ENCODE measurements around the gene P2RX6. TPM values are rescaled to one million over a fixed set of nuclear protein-coding genes. Genes with fewer than 3 reads are reported as not detected.

The P2RX6 gene
- polyA plus RNA-seq, 1 of the 3 experiments (the other 2 are of a cell fraction) = 7.1 TPM

- TF ChIP-seq IRF3 (IDR thresholded peaks at IDR 0.05; ENCODE audit: low read depth, low read length) (no peak), MXI1 (IDR thresholded peaks at IDR 0.05; ENCODE audit: low read depth, low read length) (no peak), POLR2AphosphoS5 (IDR thresholded peaks at IDR 0.05; ENCODE audit: low read depth, low read length) (no peak), NFIC (IDR thresholded peaks at IDR 0.05; ENCODE audit: borderline replicate concordance) (no peak), MEF2A (IDR thresholded peaks at IDR 0.05; ENCODE audit: borderline replicate concordance, low read depth) (no peak), GATA2 (CRISPR knock-in tag; IDR thresholded peaks at IDR 0.05) (no peak), ELF1 (IDR thresholded peaks at IDR 0.05) (no peak), SMC3 (IDR thresholded peaks at IDR 0.05; ENCODE audit: low read depth, low read length) (no peak), RCOR1 (IDR thresholded peaks at IDR 0.05; ENCODE audit: low read length) (no peak)
- TF ChIP-seq, protein P1, sequence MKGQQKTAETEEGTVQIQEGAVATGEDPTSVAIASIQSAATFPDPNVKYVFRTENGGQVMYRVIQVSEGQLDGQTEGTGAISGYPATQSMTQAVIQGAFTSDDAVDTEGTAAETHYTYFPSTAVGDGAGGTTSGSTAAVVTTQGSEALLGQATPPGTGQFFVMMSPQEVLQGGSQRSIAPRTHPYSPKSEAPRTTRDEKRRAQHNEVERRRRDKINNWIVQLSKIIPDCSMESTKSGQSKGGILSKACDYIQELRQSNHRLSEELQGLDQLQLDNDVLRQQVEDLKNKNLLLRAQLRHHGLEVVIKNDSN (IDR thresholded peaks at IDR 0.05; ENCODE audit: borderline replicate concordance, low read depth) = no peak
Measured at GRCh38 chr22:21022507-21022906, 7.5 kb downstream of the P2RX6 start (continued).

- Histone ChIP-seq H3K9ac (no peak overlapping the region), H3K4me1 (ENCODE audit: control insufficient read depth in 1 of 2, insufficient read depth in 2 of 2, low read depth in 1 of 2, low read length in 1 of 2) (peaks cover 0 to 28% of the 10 kb centered on the region in 2 experiments; a peak in 1 of 4 replicates), H3K4me2 (no peak overlapping the region), H2AFZ (ENCODE audit: low read depth) (no peak overlapping the region), H3K9me2 (no peaks in the 10 kb centered on the region), H3K27me3 (ENCODE audit: insufficient read depth) (no peaks in the 10 kb centered on the region), H3K4me3 (ENCODE audit: low read depth in 2 of 2, low read length in 1 of 2) (no peak overlapping the region), H3K36me3 (replicated peaks in 1 of 2; ENCODE audit: control insufficient read depth in 1 of 2, insufficient read depth in 2 of 2, low read length in 1 of 2) (no peaks in the 10 kb centered on the region), H3K27ac (ENCODE audit: low read depth in 2 of 2, low read length in 1 of 2) (no peak overlapping the region; a peak in 1 of 4 replicates), H4K20me1 (ENCODE audit: insufficient read depth) (no peaks in the 10 kb centered on the region), H3F3A (replicated peaks; ENCODE audit: insufficient read depth) (no peaks in the 10 kb centered on the region), H3K79me2 (ENCODE audit: insufficient read depth) (no peaks in the 10 kb centered on the region), H3K9me3 (no peaks in the 10 kb centered on the region)
- ChIA-PET POLR2A (no interaction called here), CTCF (no interaction called here)
- WGBS (ENCODE audit: low lambda C conversion rate) = 74% methylated on average over 11 of the region's 13 CpGs
- TF ChIP-seq EZH2phosphoT487 (IDR thresholded peaks at IDR 0.05; ENCODE audit: borderline replicate concordance, low read depth) (no peak), ELF1 (IDR thresholded peaks at IDR 0.05) (no peak), EP300 (IDR thresholded peaks at IDR 0.05; ENCODE audit: borderline replicate concordance in 1 of 2, low read depth in 1 of 2, low read length in 1 of 2) (no peak), USF2 (IDR thresholded peaks at IDR 0.05; ENCODE audit: borderline replicate concordance, low read depth, low read length) (no peak), FOXJ3 (CRISPR knock-in tag; IDR thresholded peaks at IDR 0.05) (no peak)
- TF ChIP-seq, protein P2, sequence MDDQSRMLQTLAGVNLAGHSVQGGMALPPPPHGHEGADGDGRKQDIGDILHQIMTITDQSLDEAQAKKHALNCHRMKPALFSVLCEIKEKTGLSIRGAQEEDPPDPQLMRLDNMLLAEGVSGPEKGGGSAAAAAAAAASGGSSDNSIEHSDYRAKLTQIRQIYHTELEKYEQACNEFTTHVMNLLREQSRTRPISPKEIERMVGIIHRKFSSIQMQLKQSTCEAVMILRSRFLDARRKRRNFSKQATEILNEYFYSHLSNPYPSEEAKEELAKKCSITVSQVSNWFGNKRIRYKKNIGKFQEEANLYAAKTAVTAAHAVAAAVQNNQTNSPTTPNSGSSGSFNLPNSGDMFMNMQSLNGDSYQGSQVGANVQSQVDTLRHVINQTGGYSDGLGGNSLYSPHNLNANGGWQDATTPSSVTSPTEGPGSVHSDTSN (IDR thresholded peaks at IDR 0.05) = no peak
- no peak for DNase-seq
Measured at GRCh38 chr22:21022955-21023614, 8.1 kb downstream of the P2RX6 start.

Measured in SK-N-SH (cell line).